Activated CD8-positive, alpha-beta memory T cell treated with anti-CD3 and anti-CD28 coated beads, Interleukin-2, amount 10 ng/mL, durations not matched to agents 7 days and 5 days (primary cell): ENCODE results near the gene NELFCD. TPM values are rescaled to one million over a fixed set of nuclear protein-coding genes. Genes with fewer than 3 reads are reported as not detected.
"Not testable (repeated sequence)": the region's sequence is repeated elsewhere in the genome, so short reads cannot be mapped to it uniquely, and the experiment has no call there.

Source experiments
- ATAC-seq: fragments of 150-1000 bp; cut with Tn5 transposase; one replicate; pipeline ENCODE4 v1.10.0; 2021; ENCODE audit warnings: moderate library complexity
- CTCF ChIA-PET: fragments of 350-600 bp; sonication (Branson Sonifier 250); formaldehyde crosslinking; loops from one replicate; lab custom pipeline; 2021; ENCODE audit warnings: antibody characterized with exemption; lab: Charles Lee
- DNase-seq: peaks from one replicate; pipeline ENCODE4 v3.0.0-alpha.2; 2020
- H3K27ac Mint-ChIP-seq: one replicate; pipeline ENCODE4 v1.8.0; 2021; ENCODE audit warnings: mild to moderate bottlenecking, mixed read lengths
- H3K27me3 Mint-ChIP-seq: one replicate; pipeline ENCODE4 v1.8.0; 2021; ENCODE audit warnings: mixed read lengths
- H3K36me3 Mint-ChIP-seq: one replicate; pipeline ENCODE4 v1.8.0; 2021; ENCODE audit warnings: mild to moderate bottlenecking, mixed read lengths
- H3K4me1 Mint-ChIP-seq: one replicate; pipeline ENCODE4 v1.8.0; 2021; ENCODE audit warnings: mixed read lengths
- H3K4me3 Mint-ChIP-seq: one replicate; pipeline ENCODE4 v1.8.0; 2021; ENCODE audit warnings: mild to moderate bottlenecking, moderate library complexity, mixed read lengths
- H3K9me3 Mint-ChIP-seq: one replicate; pipeline ENCODE4 v1.8.0; 2022; ENCODE audit warnings: low read depth, mixed read lengths
- total RNA-seq, 2 experiments: library from RNA; stranded (reverse); gene quantifications; one replicate each; pipeline ENCODE4 v1.2.3, GENCODE V29; 2021

NELFCD gene
- total RNA-seq, 2 experiments from 2014 or later: 71.2 to 86.2 TPM

DNA sequence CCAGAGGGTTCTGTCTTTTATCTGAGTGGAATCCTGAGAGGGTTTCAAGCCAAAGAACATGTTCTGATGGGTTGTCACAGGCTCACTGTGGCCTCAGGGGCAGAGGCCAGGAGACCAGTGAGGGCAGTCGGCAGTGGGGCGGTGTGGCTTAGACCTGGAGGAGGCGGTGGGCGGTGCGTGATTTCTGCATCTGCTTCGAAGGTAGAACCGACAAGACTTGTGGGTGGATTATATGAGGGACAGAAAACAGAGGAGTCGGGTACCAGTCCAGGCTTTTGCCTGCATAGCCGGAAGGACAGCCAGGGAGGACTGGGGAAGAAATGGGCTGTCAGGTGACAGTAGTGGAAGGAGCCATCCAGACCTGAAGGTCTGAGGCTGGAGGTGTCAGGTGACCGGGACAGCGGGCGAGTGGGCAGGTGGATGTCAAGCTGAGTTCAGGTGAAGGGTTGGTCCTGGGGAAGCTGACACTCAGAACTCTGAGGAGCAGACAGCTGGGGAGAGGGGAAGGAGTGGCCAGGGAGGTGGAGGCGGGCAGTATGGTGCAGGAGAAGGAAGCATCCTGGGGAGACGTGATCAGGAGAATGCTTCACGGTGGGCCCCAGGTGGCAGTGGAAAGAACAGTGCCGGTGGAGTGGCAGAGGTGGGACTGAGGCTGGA lies 22.9 kb downstream of the NELFCD start:
- CTCF ChIA-PET: no interaction called here
- Mint-ChIP-seq H3K9me3 (no peaks in the 10 kb centered on the region), H3K27me3 (no peaks in the 10 kb centered on the region), H3K4me3 (no peak overlapping the region), H3K4me1 (peaks cover 38% of the 10 kb centered on the region), H3K36me3 (peaks cover 7% of the 10 kb centered on the region), H3K27ac (no peak overlapping the region)
- DNase-seq (no peak), ATAC-seq (no peak)

DNA sequence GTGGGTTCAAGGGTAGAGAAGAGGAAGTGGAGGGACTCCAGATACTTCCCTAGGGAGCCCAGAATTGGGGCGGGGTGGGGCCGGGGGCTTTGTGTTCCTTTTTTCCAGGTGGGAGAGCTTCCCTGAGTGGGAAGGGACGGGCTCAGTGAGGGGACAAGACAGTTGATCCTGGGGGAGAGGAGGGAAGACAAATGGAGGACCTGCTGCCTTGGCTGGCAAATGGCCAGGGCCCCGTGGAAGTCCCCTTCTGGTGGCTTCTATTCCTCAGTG lies 23.4 kb downstream of the NELFCD start:
- Mint-ChIP-seq H3K4me3 (peak overlapping the region; percentile 68), H3K27ac (peak overlapping the region; percentile 81), H3K4me1 (peaks cover 38% of the 10 kb centered on the region), H3K9me3 (no peaks in the 10 kb centered on the region), H3K36me3 (peaks cover 7% of the 10 kb centered on the region), H3K27me3 (no peaks in the 10 kb centered on the region)
- DNase-seq (no peak), ATAC-seq (no peak)
- CTCF ChIA-PET: no interaction called here

DNA sequence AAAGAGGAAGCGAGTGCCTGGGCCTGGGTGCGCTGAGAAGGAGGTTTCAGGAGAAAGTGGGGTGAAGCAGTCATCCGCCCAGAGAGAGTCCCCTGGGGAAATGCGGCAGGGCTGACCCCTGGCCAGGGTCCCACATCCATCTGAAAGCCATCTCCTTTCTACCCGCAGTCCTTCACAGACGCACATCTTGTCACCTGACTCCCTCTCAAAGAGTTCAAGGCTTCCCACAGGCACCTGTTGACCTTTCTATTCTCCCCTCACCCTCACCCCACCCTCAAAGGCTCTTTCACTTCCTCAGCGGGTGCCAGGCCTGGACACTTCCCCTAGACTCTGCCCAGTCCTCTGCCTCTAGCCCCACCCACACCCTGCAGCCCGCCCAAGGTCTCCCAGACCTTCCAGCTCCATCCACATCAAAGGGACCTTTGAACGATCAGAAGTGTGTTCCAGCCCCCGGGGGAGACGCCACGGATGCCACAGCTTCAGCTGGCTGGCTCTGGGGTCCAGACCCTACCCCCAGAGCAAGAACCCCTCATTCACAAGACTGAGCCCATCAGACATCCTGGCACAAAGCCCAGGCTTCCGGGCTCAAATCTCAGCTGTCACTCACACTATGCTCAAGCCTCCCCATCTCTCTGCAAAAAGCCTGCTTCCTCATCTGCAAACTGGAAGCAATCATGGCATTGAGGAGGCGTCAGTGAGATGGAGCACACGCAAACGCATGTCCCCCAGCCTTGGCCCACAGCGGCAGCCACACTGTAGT lies 23.9 kb downstream of the NELFCD start:
- Mint-ChIP-seq H3K27ac (peak overlapping the region; percentile 81), H3K9me3 (no peaks in the 10 kb centered on the region), H3K36me3 (peaks cover 7% of the 10 kb centered on the region), H3K4me3 (peak overlapping the region; percentile 68), H3K27me3 (no peaks in the 10 kb centered on the region), H3K4me1 (peaks cover 38% of the 10 kb centered on the region)
- CTCF ChIA-PET: interaction anchor here (1.0 kb wide), 1 partner anchor 217 kb away, joined by 3 read pairs; no protein-coding TSS in a partner anchor
- ATAC-seq (peak; percentile 34), DNase-seq (peak; percentile 62)

DNA sequence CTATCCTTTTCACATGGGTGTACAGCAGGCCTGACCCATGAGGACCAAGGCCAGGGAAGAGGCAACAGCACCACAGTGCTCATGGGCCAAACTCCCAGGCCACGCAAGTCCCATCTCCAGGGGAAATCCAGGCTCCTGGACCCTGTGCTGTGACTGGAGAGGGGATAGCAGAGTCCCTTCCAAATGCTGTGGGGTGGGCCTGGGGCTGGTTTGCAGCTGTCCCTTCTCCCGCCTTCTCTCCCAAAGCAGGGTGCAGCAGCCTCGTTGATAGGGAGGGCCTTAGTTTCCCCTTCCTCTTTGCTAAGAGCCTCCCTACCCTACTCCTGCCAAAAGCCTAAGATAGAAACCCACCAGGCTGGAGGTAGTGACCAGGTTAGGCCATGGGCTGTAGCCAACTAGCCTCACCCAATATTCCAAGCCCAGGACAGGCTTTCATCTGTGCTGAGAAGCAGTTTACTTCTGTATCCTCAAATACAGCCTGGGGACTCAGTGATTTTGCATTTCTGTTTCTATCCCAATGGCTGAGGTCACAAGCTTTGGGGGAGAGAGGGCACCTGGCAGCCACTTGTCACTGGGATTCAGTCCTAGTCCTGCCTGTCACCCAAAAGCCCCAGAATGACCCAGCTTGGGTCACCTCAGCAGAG lies 24.6 kb downstream of the NELFCD start:
- Mint-ChIP-seq H3K36me3 (peaks cover 4% of the 10 kb centered on the region), H3K4me3 (peak overlapping the region; percentile 68), H3K9me3 (no peaks in the 10 kb centered on the region), H3K4me1 (peaks cover 41% of the 10 kb centered on the region), H3K27ac (peak overlapping the region; percentile 81), H3K27me3 (no peaks in the 10 kb centered on the region)
- CTCF ChIA-PET: interaction anchor here (1.0 kb wide), 1 partner anchor 217 kb away, joined by 3 read pairs; no protein-coding TSS in a partner anchor
- DNase-seq (no peak), ATAC-seq (no peak)

GRCh38 chr20:59006167-59006863 lies 25.3 kb downstream of the NELFCD start:
- DNase-seq (no peak), ATAC-seq (peak; percentile 22)
- Mint-ChIP-seq H3K27ac (peak overlapping the region; percentile 68), H3K4me3 (peak overlapping the region; percentile 68), H3K27me3 (no peaks in the 10 kb centered on the region), H3K36me3 (peaks cover 4% of the 10 kb centered on the region), H3K4me1 (peaks cover 46% of the 10 kb centered on the region), H3K9me3 (no peaks in the 10 kb centered on the region)
- CTCF ChIA-PET: no interaction called here

- ATAC-seq: peak; percentile 87
- Mint-ChIP-seq H3K9me3 (no peaks in the 10 kb centered on the region), H3K27me3 (no peaks in the 10 kb centered on the region), H3K4me1 (peaks cover 53% of the 10 kb centered on the region), H3K36me3 (peaks cover 3% of the 10 kb centered on the region), H3K4me3 (peak within 1 kb of the TSS; percentile 68), H3K27ac (peak within 1 kb of the TSS; percentile 68)
- DNase-seq: peak; percentile 61
- CTCF ChIA-PET: no interaction called here
Observed at GRCh38 chr20:59006864-59007664, 26.0 kb downstream of the NELFCD start, which contains the start of gene CTSZ. Gene CTSZ, minus strand, starts transcription at chr20:59007254. Its CDS starts 126 bp downstream, at chr20:59007128.

- DNase-seq (no peak), ATAC-seq (no peak)
- Mint-ChIP-seq H3K9me3 (no peaks in the 10 kb centered on the region), H3K27me3 (no peaks in the 10 kb centered on the region), H3K36me3 (no peaks in the 10 kb centered on the region), H3K4me3 (peak overlapping the region; percentile 50), H3K27ac (peak overlapping the region; percentile 54), H3K4me1 (peaks cover 52% of the 10 kb centered on the region)
- CTCF ChIA-PET: no interaction called here
Observed at GRCh38 chr20:59007665-59008511, 26.8 kb downstream of the NELFCD start.

GRCh38 chr20:59008715-59009336 lies 27.8 kb downstream of the NELFCD start:
- CTCF ChIA-PET: no interaction called here
- no peak for DNase-seq
- Mint-ChIP-seq H3K27me3 (no peaks in the 10 kb centered on the region), H3K36me3 (no peaks in the 10 kb centered on the region), H3K9me3 (no peaks in the 10 kb centered on the region), H3K4me1 (peaks cover 53% of the 10 kb centered on the region), H3K27ac (no peak overlapping the region), H3K4me3 (no peak overlapping the region)
- no peak for ATAC-seq

DNA sequence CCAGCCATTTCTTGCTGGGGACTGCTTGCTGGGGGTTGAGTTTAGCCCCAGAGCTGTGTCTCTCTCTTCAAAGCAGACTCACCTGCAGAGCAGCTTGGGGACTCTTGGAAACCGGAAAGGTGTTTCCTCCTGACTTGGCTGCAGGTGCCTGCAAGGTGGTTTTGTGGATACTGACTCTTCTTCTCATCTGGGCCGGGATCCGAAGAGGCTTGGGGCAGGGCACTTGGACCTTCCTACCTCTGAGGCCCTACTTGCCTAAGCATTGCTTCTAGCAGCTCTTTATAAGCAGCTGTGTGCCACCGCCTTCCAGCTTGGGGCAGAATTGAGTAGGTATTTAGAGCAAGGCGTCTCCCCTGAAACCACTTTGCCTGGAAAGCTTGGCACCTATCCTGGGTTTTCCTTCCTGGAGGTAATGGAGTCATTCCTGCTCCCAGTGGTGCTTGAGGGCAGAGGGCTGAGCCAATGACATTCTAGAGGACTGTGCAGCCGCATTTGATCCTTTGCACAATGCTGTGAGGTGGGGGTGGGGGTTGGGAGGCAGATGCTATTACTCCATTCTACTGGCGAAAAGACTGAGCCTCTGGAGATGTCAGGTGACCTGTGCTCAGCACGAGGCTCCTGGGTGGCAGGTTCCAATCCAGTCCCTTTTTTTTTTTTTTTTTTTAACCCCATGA lies 29.4 kb downstream of the NELFCD start:
- no peaks in the 10 kb centered on the region for H3K9me3 Mint-ChIP-seq
- ATAC-seq (no peak), DNase-seq (no peak)
- peaks cover 48% of the 10 kb centered on the region for H3K4me1 Mint-ChIP-seq
- H3K27ac Mint-ChIP-seq: no peak overlapping the region
- CTCF ChIA-PET: interaction anchor here (0.7 to 1.0 kb wide), 3 partner anchors 22 to 488 kb away, joined by 3 to 5 read pairs (median 3); partner anchors contain the start of gene ATP5F1E
- H3K36me3 Mint-ChIP-seq: no peaks in the 10 kb centered on the region
- H3K4me3 Mint-ChIP-seq: no peak overlapping the region
- no peaks in the 10 kb centered on the region for H3K27me3 Mint-ChIP-seq

GRCh38 chr20:59010995-59011873 lies 30.2 kb downstream of the NELFCD start:
- Mint-ChIP-seq H3K9me3 (no peaks in the 10 kb centered on the region), H3K4me3 (no peak overlapping the region), H3K36me3 (no peaks in the 10 kb centered on the region), H3K27me3 (no peaks in the 10 kb centered on the region), H3K4me1 (peaks cover 47% of the 10 kb centered on the region), H3K27ac (peak overlapping the region; percentile 54)
- ATAC-seq (peak; percentile 32), DNase-seq (peak; percentile 75)
- CTCF ChIA-PET: interaction anchor here (0.7 to 1.0 kb wide), 3 partner anchors 21 to 487 kb away, joined by 3 to 5 read pairs (median 3); partner anchors contain the start of gene ATP5F1E

DNA sequence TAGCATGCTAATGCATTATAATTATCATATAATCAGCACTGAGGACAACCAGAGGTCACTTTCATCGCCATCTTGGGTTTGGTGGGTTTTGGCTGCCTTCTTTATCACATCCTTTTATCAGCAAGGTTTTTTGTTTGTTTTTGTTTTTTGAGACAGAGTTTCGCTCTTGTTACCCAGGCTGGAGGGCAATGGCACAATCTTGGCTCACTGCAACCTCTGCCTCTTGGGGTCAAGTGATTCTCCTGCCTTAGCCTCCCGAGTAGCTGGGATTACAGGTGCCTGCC lies 30.8 kb downstream of the NELFCD start:
- H3K9me3 Mint-ChIP-seq, H3K4me3 Mint-ChIP-seq, ATAC-seq, H3K27me3 Mint-ChIP-seq, H3K27ac Mint-ChIP-seq, H3K36me3 Mint-ChIP-seq, DNase-seq, CTCF ChIA-PET: not testable (repeated sequence)
- H3K4me1 Mint-ChIP-seq: peaks cover 51% of the 10 kb centered on the region
